Stimulated activated CD4-positive, alpha-beta T cell treated with anti-CD3 and anti-CD28 coated beads, Interleukin-2, amount 100 ng/mL, for 4 hours (primary cell): ENCODE results near the gene SOBP.

Experiments used
- DNase-seq: peaks from one replicate; pipeline ENCODE4 v3.0.0-alpha.2; 2020; ENCODE audit warnings: low read depth

Gene SOBP

DNA sequence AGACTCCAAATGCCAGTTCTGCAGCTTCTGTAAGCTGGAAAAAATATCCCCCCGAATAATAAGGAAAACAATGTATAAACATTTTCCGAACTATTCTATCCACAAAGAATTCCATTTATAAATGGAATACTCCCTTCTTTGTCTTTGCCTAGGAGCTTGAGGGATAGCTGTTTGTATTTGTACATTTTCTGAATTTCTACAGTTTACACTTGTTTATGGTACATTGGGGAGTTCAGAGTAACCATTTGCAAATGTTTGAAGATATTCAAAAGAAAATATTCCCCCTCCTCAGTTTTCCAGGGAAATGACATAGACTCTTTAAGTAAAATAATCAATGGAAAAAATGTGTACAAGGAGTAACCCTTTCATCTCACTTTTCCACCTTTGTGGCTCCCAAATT lies 149.6 kb downstream of the SOBP start:
- no peak for DNase-seq

DNA sequence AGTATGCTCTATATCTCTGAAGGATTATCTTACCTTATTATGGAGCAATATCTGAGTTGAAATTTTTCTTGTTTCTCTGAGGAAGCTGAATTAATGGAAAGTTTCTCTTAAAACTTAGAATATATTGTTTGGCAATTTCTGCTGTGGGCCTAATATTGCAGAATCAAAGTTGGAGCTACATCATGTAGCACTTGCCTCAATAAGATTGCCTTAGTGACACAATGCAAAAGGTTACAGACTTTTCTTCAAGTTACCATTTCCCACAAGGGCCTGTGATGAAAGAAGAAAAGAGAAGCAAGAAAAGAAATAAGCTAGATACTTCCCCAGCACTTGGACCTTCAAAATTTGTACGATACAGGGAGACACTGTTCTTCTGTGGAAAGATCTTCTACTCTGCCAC lies 151.2 kb downstream of the SOBP start:
- DNase-seq = no peak

GRCh38 chr6:107641500-107641941 lies 151.6 kb downstream of the SOBP start:
- DNase-seq = no peak

DNA sequence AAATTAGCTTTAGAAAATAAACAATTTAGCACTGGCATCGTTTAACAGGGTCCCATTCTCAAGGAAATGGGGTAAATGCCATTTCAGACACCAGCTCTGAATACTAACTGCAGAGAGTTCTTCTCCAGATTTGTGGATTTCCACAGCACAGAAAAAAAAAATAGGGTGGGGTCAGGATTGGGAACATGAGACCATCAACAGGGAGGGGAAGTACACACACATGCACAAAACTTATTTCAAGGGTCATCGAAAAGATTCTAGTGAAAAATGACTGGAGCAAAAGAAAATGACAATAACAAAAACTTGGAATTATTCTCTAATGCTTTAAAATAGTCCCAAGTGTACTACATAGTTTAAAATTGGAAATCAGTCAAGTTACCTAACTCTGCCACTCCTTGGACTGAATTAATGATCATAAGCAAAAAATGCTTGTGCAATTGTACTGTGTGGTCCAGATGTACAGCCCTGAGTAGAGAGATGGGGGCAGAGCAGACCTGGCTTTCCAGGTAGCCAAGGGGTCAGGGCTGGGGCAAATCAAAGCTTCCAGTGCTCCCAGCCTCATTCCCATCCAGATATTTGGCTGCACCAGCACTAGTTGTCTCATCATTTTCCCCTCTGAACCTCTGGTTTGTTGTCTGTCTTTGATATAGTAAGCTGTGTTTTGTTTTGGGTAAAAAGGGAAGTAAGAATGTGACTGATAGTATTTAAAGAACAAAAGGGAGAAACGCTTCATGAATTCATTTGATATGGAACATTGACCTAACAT lies 152.4 kb downstream of the SOBP start:
- DNase-seq = no peak

- no peak for DNase-seq
These were observed 153.0 kb downstream of the SOBP start for GRCh38 chr6:107642861-107643328.

DNA sequence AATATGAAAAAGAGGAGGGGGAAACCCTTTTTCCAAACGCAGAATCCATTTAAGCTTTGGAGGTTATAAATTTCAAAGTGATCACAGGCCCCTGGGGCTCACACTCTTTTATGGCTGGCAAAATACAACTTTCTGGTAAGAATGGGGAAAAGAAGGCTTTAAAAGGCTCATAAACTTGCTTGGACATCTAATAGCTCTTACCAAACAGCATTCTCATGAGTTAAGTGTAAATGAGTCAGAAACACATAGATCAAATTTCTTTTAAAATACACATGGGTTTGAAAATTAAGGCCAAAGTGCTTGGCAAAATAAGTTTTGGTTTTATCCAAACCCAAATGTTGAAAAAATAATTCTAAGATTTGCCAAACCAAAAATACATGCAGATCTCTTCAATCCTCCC lies 154.6 kb downstream of the SOBP start:
- DNase-seq = no peak

DNA sequence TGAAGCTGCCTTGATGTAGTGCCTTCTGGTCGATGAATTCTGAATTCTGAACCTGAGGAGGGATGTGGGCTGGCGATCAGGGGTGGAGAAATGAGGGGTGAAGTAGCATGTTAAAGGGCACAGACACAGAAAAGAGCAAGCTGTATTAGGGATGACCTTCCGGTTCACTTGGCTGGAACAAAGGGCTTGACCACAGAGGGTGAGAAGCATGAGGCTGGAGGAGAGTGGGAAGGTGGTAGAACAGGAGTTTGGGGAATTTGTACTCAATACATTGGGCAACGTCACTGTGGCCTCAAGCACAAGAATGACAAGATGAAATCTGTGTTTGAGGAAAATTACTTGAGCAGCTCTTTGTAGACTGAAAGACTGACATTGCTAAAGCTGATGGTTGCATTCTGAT lies 155.8 kb downstream of the SOBP start:
- DNase-seq = no peak

- DNase-seq = no peak
These were observed 156.3 kb downstream of the SOBP start for GRCh38 chr6:107646176-107646575.

GRCh38 chr6:107646776-107647438 lies 157.0 kb downstream of the SOBP start:
- no peak for DNase-seq

GRCh38 chr6:107647439-107647948 lies 157.6 kb downstream of the SOBP start:
- no peak for DNase-seq

DNA sequence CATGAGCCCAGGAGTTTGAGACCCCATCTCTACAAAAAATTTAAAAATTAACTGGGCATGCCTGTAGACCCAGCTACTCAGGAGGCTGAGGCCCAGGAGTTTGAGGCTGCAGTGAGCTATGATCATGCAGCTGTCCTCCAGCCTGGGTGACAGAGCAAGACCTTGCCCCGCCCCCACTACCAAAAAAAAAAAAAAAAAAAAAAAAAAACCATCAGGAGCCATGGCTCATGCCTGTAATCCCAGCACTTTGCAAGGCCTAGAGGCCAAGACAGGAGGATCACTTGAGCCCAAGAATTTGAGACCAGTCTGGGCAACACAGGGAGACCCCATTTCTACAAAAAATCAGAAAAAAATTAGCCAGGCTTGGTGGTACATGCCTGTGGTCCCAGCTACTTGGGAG lies 159.1 kb downstream of the SOBP start:
- DNase-seq = no peak

DNA sequence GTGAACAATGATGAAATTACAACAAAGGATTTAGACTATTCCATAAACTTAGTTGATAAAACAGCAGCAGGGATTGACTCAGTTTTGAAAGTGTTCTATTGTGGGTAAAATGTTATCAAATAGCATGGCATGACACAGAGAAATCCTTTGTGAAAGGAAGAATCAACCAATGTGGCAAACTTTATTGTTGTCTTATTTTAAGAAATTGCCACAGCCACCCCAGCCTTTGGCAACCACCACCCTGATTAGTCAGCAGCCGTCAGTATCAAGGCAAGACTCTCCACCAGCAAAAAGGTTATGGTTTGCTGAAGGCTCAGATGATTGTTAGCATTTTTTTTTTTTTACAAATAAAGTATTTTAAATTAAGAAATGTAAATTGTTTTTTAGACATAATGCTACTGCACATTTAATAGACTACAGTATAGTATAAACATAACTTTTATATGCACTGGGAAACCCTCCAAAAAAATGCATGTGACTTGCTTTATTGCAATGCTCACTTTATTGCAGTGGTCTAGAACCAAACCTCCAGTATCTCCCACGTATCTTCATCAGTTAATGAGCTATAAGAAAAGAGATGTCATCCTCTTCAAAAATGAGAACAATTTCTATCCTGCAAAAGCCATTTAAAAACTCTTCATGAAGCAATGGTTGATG lies 162.7 kb downstream of the SOBP start:
- DNase-seq = no peak

DNA sequence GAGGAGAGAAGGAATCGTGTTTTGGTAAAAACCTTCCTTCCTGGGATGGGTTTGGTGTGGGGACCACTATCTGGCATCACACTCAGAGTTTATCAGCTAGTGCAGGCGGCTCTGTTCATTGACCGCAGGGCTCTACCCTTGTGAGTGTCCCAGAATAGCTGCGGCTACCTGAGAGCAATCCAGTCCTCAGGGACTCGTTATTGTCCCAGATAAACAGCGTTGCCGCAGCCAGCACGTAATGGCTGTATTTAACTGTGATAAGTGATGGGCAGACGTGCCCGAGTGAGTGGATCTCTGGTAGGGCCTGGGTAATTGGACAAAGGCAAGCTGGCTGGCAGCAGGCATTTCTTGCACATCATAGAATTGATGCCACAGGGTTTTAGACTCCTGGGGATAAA lies 163.3 kb downstream of the SOBP start:
- no peak for DNase-seq

GRCh38 chr6:107653861-107654394 lies 164.0 kb downstream of the SOBP start:
- no peak for DNase-seq

- no peak for DNase-seq
These were observed 164.8 kb downstream of the SOBP start for GRCh38 chr6:107654764-107655163.

- DNase-seq = no peak
These were observed 165.3 kb downstream of the SOBP start for GRCh38 chr6:107655245-107655644.

GRCh38 chr6:107655864-107656263 lies 165.9 kb downstream of the SOBP start:
- no peak for DNase-seq

DNA sequence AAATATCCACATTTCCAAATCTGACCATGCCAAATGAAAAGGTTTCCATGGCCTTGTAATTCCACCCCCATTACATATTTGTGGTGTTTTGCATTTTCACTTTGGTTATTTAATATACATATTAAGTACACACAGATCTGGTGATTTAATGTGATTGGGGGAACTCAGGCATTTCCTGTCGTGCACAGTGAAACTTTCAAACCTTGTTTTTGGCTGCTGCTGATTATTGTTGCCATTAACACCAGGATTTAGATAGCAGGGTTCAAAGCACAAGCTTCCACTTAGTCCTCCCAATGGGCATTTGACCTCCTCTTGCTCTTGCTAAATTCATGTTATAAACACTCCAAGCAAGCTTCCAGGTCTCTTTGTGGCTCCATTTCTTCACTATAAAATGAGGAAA lies 166.5 kb downstream of the SOBP start:
- no peak for DNase-seq

GRCh38 chr6:107656883-107657282 lies 167.0 kb downstream of the SOBP start:
- DNase-seq = no peak

- DNase-seq = no peak
These were observed 167.4 kb downstream of the SOBP start for GRCh38 chr6:107657373-107657754.

- DNase-seq = peak; percentile 13
These were observed 168.0 kb downstream of the SOBP start for GRCh38 chr6:107657755-107658461.
